Central memory CD4-positive, alpha-beta T cell (primary cell): ENCODE results near the gene SHISA9.

Source experiments
- DNase-seq: peaks from one replicate; pipeline ENCODE4 v3.0.0; 2022

The SHISA9 gene

DNA sequence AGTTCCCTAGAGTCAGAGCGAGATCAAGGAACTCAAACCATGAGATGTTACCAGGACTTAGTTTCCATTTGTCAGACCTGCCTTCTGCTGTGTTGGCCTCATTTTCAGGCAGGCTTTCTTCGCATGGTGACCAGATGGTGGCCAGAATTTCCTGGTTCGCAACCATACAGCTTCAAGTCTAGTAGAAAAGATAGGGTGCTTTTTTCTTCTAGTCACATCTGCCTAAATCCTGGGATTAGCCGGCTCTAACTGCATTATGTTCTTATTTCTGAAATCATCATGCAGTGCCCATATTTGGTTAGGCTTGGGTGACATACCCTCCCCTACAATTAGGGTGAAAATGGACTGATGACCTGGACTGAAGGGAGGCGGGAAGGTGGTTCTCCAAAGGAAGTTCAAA is 131.5 kb downstream of the SHISA9 start:
- DNase-seq: no peak

DNA sequence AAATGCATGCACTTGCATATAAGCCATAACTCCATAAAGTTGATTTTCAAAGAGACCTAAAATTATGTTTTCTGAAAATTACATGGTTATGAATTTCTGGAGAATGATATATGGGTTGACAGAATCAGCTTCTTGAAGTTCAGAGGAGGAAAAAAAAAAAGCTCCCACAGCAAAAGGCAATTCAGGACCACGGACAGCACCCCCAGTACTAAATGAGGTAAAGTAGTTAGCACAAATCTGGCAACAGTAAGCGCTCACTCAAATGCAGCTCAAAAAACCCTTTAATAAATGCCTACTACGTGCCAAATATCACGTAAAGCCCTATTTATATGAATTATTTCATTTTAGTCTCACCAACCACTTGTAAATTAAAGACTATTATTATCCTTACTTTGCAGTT is 135.2 kb downstream of the SHISA9 start:
- DNase-seq: no peak

DNA sequence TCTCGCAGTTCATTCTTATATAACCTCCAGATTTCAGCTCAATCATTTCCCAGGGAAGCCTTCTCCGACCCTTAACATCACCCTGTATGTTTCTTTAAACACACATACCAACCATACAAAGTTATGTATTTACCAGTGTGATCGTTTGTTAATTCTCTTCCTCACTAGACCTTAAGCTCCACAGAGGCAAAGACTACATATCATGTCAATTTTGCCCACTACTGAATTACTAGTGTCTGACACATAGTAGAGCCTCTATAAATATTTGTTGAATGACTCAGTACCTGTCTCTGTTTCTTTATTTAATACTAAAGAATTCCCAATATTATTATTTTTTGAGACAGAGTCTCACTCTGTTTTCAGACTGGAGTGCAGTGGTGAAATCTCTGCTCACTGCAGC is 137.2 kb downstream of the SHISA9 start:
- no peak for DNase-seq

DNA sequence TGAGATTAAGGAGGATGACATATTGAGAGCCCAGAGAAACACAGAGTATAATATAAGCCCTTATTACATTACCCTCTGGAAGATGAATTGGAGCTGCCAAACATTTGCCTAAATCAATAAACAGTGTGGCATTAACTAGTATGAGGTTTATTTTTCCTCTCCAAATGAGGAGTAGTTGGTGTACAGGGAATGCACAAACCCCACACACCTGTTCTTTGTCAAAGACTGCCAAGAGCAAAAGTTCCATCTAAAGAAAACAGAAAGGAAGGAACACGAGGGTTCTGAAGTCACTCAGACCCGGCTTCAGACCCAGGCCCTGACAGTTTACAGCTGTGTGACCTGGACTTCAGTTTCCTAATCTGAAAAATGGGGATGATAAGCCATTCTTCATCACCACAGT is 138.1 kb downstream of the SHISA9 start:
- DNase-seq: no peak

DNA sequence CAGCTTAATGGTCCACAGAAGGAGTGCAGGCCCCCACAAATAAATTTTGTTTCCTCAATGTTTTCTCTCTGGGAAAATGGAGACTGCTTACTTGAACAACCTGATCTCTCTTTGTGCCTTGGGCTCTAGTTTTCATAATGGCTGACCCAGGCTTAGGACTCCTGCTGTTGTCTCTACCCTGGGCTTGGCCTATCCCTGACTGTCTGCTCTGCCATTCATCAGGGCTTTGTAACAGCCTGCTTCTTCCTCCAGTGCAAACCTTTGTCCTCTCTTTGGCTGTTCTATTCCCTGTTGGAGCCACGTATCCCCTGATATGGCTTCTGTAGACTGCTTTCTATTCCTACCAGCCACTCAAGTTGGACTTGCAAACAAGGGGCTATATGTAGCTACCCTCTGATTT is 139.8 kb downstream of the SHISA9 start:
- DNase-seq: no peak

DNA sequence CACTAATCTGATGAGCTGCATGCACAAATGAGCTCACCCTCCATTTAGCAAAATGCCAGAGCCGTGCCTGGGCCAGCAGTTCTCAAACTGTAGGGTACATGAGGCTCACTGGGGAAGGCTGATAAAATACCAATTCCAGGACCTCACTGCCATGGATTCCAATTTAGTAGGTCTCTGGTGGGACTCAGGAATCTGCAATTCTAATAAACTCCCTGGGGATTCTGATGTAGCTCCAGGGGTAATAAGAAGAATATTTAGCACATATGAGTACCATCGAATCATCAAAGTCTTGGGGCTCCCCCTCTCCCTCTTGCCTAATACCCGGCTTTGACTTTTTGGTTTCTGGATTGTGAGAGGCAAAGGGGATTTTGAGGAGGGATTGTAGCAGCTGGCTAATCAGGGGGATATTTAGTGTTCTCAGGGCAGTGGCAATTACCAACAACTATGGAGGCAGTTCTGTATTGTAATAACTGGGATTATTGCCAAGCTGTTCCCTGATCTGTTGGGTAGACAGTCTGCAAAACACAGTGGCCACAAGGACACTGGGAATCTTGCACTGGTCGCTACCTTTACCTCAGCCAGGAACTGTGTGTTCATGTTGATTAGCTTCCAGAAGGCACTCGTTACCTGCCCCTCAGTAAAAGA is 140.4 kb downstream of the SHISA9 start:
- no peak for DNase-seq

DNA sequence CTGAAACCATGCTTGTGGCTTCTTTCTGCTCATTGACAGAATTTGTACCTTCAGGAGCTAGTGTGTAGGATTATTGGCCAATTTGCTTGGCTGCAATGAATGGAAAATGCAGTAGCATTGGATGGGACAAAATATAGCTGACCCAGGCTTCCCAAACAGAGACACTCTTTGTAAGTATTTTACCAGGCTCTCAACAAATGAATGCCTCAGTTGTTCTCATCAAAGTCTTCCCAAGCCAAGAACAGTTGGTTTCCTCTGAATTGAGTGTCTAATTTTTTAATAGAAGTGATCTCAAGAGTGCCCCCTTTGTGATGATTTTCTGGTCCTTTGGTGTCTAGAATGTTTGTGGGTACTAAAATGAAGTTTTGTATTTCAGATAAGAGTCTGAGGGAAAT is 140.9 kb downstream of the SHISA9 start:
- DNase-seq: no peak

DNA sequence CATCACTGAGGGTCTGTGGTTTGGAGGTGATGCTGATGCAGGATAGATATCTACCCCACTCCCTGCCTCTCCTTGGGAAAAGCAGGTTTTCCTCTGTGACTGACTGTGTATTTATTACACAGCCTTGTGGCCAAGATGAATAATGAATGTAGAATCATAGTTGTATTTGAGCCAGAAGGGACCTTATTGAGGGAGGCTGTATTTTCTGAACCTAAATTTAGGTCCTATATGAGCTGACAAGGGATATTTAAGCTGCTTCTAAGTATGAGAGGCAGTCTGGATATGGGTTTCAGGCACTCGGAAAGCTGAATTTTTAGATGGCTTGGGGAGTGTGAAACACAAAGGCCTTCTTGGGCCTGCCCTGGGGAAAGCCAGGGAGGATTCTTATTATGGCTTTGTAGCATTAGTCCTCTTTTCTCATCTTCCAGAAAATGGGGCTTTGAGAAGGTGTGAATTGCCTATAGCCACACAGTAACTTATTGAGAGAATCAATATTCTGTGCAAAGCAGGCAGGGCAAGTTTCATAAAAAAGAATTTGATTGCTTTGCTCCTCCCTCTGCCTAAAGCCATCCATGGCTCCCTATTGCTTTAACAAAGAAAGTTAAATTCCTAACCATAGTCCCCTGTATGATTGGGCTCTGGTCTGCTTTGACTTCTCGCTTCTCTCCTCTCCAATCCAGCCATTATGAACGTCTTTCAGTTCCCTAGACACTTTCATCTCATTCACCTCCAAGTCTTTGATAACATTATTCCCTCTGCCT is 144.8 kb downstream of the SHISA9 start:
- DNase-seq: no peak

DNA sequence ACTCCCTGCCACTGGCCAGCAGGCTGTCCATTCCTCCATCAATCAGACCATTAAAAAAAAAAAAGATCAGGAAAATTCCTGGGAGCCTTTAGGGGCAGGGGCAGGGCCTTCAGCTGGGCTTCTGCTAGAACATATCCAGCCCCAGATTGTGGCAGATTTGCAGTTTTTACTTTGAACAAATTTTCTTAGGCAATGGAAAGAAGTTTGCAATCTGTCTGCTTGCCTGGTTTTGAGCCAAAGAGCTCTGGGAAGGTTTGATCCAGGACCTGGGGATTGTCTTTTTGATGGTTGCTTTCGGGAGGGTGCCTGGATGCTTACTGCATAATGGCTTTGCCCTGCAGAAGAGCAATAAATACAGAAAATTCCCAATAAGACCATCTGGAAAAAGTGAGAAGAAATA is 145.9 kb downstream of the SHISA9 start:
- DNase-seq: no peak

DNA sequence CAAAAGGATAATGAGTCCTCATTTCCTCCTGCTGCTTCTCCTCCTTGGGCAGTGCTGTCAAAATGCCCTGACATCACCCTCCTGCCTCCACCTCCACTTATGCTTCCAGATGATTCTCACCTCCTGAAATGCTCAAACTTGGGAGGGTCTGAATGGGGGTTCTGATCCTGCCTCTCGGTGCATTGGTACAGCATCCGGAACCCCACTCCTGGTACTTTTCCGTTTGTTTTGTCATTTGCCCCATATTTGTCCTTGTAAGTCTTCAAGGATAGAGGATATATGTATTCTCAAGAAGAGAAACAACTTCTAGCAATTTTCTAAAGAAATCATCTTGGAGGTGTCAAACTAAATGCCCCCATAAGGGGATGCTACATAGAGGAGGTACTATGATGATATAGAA is 148.3 kb downstream of the SHISA9 start:
- no peak for DNase-seq

DNA sequence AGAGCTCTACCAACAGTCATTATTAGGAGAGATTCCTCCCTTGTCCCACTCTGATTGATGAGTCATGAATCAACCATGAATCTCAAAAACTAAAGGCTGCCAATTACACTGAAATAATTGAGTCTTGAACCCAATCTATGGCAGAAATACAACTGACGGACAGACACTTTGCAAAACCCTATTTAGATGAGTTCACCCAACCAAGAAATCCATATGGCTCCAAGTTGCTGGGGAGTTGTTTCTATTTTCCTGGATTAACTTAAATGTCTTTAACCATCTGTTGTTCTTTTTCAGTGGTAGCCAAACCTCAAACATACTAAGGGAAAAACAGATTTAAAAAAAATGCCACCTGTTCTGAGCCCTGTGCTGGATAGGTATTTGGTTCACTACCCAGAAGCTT is 151.0 kb downstream of the SHISA9 start:
- no peak for DNase-seq

DNA sequence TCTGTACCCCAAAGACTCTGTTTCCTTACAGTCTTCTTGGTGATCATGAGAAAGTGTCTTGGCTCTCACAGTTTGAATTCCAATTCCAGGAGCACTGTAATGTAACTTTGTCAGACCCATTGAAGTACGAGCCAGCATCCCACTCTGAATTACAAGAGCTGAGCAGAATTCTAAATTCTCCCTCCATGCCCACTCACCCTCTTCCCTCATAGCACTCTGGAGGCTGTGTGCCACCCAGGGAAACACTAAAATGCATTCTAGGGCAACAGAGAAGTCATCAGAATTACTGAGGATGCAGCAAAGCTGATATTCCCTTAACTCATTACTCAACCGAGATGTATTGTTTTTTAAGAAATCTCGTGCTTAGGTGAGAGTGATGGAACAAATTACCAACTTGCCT is 154.1 kb downstream of the SHISA9 start:
- DNase-seq: no peak

DNA sequence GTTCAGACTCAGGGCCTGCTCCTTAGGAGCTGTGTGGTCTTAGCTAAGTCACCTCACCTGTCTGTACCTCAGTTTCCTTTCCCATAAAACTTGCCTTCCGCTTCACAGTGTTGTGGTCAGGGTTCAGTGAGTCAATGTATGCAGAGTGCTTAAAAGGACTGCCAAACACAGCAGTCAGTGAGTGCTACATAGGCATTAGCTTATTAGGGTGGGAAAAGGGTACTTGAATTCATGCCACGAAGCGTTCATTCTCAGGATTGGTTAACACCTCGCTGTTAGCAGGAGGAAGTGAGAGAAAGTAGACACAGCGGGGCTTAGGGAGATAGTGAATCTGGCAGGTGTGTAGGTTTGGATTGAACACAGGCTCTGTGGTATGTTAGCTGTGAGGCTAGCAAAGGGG is 155.2 kb downstream of the SHISA9 start:
- DNase-seq: no peak

DNA sequence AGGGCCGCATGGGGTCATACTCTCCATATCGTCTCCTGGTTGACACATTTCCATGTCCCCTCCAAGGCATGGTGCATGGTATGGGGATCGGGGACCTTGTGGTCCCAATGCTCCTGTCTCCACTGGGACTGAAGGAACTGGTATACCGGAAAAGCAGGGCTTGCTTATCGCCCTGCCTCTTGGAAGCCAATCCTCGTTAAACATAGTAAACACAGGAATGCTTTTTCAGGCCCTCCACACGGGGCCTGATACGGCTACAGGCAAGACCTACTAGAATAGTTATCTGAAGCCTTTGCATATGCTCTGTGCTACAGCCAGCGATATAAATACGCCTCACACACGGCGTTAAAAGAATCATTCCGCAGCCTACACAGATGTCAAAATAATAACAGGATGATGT is 159.5 kb downstream of the SHISA9 start:
- DNase-seq: no peak

DNA sequence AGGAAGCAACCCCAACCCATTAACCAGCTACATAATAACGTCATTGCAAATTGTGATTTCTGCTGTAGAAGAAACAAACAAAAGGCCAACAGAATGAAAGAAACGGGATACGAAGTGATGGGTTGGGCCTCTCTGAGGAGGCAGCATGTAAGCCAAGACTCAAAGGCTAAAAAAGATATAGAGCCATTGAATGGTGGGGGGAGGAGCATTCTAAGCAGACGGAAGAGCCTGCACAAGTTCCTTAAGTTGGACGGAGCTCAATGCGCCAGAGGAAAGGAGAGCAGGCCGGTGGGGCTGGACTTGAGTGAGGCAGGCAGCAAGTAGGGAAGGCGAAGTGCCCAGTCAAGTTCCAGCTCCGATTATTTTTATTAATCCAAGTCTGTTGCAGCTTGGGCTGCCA is 160.3 kb downstream of the SHISA9 start:
- no peak for DNase-seq

DNA sequence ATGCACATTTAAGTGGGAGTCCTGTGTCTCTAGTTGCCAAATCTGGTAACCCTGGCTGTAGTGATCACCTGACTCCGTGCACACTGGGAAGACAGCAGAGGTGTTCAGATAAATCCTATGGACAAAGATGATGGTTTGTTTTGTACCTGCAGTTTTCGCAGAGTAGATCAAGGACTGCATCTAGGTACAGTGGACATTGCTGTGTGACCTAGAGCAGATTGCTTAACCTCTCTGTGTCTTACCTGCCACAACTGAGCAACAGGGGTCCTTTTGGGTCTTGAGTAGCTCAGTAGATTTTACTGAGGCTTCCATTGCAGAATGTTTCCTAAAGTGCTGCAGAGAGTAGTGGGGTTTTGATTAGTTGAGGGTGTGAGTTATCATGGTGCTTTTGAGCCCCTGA is 160.8 kb downstream of the SHISA9 start:
- DNase-seq: no peak

DNA sequence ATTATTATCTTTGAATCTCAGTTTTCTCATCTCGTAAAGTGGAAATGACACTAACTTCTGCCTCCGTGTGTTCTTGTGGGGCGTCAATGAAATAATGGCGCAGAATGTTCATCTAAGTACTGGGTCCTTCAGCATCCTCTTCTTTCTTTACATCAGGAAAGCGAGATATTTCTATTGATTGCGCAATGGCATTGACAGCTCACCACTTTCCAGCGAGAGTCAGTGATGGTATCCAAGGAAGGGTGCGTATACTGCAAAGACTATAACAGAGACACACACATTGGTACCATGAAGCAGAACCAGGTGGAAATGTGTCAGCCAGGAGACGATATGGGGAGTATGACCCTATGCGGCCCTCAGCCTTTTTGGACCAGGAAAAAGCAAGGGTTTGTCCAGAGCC is 162.1 kb downstream of the SHISA9 start:
- no peak for DNase-seq

DNA sequence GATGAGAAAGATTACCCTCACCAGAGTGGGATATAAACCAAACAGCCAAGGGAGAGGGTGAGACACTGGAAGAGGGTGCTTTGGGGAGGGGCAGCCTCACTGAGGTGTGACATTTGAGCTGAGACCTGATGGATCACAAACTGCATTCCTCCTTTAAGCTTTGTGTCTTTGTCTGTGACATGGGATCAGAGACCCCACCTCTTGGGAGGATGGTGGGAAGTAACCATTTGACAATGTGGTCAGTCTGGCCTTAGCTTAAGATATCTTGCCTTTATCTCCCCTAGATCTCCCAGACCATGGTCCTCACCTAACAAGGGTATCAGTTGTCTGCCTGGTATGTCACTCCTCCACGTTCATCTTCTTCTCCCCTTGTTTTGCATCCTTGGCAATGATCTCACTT is 163.4 kb downstream of the SHISA9 start:
- no peak for DNase-seq

DNA sequence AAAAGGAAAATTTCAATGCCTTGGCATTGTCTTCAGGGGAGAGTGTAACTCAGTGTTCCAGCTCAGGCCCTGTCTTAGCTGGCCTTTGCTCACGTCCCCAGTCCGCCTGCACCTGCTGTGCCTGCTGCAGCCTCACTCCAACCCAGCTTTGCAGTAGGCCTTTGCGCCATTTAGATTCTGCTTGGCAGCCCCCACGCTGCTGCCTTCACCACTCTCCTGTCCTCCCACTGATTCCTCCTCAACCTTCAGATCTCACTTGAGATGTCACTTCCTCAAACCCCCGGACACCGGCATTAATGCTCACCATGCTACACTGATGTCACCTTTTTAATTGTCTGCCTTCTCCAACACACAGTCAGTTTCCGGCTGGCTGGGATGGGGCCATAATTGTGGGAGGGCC is 166.2 kb downstream of the SHISA9 start:
- DNase-seq: no peak

DNA sequence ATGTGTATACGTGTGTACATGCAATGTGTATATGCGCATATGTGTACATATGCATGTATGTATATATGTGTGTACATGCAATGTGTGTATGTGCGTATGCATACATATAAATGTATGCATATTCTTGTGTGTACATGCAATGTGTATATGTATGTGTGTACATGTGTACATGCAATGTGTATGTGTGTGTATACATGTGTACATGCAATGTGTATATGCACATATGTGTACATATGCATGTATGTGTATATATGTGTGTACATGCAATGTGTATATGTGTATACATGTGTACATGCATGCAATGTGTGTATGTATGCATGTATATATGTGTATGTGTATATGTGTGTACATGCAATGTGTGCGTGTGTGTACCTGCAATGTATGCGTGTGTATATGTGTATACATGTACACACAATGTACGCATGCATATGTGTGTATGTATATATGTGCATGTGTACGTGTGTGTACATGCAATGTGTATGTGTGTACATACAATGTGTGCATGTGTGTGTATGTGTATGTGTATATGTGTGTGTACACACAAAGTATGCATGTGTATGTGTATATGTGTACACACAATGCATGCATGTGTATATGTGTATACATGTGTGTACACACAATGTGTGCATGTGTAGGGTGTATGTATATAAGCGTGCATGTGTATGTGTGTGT is 167.7 kb downstream of the SHISA9 start:
- DNase-seq: no peak

DNA sequence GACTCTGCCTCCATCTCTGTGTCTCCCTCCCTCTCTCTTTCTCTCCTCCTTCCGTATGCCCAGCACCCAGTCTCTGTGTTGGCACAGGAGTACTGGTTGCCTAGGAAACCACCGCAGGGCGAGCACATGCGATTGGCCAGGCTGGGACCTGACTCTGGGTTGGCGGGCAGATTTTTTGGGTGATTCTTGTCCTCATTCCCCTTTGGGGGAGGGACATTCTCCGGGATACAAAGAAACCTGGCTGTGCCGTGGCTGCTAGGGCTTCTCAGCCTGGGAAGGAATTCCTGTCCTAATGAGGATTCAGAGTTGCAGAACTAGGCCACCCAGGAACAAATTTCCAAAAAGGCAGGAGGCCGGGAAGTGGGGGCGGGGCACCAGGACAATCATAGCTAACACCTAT is 168.9 kb downstream of the SHISA9 start:
- no peak for DNase-seq

DNA sequence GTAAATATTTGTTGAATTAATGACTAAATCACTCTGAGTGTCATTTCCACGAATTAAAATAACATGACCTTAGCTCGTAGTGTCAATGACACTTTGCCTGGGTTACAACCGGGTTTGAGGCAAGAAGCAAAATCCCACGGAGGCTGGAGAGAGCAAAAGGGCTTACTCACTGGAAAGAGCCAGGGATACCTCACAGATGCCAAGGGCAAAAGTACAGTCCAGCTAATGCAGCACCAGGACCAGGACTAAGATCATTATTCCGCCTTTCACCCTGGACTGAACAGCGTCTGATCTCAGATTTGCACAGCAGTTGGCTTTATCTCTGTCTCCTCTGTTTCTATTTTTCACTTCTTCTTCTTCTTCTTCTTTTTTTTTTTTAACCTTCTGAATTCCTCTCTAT is 175.5 kb downstream of the SHISA9 start:
- DNase-seq: no peak

DNA sequence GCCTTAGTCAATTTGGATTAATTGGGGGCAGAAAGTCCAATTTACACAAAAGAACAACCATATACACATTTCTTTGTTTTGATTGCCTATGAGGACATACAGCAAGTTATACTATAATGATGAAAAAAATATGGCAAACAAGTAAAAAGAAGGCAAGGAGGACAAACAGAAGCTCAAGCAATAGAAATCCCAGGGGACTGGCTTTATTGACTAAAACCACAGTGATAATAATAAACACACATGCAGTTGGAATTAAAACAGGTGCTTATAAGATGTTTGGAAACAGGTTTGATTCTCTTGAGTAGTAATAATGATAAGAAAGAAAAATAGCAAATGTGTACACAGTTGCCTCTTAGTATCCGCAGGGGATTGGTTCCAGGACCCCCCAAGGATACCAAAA is 176.4 kb downstream of the SHISA9 start:
- no peak for DNase-seq

DNA sequence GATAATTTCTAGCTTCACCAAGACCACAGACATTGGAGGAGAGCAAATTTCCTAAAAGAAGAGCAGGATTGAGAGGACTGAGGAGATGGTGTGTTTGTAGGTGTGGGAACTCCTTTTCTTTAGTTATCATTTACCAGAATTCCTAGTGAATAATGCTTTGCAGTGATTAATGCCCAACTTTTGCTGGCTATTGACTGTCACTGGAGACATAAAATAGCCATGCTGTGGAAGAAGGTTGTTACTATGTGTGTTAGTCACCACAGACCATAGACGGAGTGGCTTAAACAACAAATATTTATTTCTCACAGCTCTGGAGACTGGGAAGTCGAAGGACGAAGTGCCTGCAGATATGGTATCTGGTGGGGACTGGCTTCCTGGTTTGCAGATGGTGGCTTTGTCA is 179.1 kb downstream of the SHISA9 start:
- no peak for DNase-seq
